ELR (cell line): ENCODE results near the gene SPIN2B.

Experiments used
- DNase-seq: peaks from one replicate; pipeline ENCODE4 v3.0.0-alpha.2; 2015; ENCODE audit warnings: low read depth

The SPIN2B gene

DNA sequence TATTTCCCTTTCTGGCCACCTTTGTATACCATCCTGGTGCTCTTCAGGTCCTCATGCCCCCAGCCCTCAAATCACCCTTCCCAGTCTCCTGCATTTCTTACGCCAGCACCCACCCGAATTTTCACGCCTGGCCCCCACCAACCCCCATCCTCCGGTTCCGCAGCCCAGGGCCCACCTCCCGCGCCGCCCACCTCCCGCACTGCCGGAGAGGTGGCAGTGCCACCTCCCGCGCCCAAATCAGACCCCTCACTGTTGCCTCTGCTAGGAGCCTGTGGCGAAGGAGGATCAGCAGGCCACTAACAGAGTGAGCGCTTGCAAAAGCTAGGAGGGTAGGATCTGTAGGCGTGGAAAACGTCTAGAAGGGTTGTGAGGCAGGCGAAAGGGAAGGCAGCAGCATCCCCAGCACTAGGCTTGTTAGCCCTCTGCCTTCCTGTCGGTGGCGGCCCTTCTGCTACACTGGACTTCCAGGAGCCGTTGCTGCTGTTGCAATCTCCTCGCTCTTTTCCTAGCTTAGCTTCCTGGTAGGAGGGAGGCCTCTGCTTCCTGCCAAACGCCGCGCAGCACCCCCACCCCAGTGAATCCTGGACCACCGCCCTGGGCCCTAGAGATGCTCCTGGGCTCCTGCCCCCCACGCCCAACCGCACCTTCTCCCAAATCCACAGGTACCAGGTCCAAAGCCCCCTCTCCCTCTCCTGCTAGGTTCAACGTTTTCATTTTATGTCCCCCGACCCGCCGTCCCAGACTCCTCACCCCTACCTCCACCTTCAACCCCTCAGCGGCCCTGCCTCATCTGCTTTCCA is 51.0 kb downstream of the SPIN2B start:
- no peak for DNase-seq
